Renal cortical epithelial cell (primary cell): ENCODE measurements around the gene ZNF587. TPM values are rescaled to one million over a fixed set of nuclear protein-coding genes. Genes with fewer than 3 reads are reported as not detected.
"Not testable (repeated sequence)": the region's sequence is repeated elsewhere in the genome, so short reads cannot be mapped to it uniquely, and the experiment has no call there.

ENCODE experiments used
- DNase-seq: peaks from one replicate; pipeline ENCODE4 v3.0.0-alpha.2; 2011; ENCODE audit warnings: low read depth
- total RNA-seq: library from RNA; depleted of rRNA; stranded (reverse); fragments of >200 nt; gene quantifications from 2 replicates; pipeline ENCODE4 v1.2.3, GENCODE V29; 2014

ZNF587 gene
- total RNA-seq, 1 donor from 2014 or later, result 75.3 TPM

DNA sequence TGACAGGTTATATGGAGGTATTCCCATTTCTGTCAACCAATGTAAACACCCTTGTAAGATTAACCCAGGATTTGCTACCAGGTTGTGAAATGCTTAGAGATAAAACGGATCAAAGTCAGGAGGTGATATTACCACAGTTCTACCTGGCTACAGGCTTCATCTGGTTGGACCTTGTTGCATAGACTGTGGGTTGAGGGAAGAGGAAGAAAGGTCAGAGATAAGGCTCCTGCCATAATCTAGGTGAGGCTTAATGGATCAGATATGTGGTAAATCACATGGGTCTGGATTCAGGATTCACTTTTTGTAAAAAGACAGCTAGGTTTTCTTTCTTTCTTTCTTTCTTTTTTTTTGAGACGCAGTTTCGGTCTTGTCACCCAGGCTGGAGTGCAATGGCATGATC is 28.2 kb upstream of the ZNF587 start:
- DNase-seq, result not testable (repeated sequence)

DNA sequence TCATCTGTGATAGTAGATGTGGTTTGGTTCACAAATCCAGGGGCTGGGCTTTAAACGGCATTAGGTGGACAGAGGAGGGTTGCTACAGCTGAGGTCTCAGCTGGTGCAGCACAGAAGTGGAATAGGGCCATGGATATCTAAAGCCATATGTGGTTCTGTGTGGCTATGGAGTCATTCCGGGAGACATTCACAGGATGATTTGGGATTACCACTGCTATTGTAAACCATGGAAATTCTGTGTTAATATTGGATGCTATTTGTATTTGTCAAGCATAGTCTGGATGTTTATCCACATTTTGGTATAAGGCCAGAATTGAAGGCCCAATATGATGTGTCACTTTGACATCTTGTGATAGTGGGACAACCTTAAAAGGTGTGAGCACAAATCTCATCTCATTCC is 26.5 kb upstream of the ZNF587 start:
- DNase-seq, result not testable (repeated sequence)

DNA sequence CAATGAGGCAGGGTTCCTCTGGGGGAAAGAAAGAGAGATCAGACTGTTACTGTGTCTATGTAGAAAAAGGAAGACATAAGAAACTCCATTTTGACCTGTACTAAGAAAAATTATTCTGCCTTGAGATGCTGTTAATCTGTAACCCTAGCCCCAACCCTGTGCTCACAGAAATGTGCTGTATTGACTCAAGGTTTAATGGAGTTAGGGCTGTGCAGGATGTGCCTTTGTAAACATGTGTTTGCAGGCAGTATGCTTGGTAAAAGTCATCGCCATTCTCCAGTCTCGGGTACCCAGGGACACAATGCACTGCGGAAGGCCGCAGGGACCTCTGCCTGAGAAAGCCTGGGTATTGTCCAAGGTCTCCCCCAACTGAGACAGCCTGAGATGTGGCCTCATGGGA is 26.1 kb upstream of the ZNF587 start:
- not testable (repeated sequence) for DNase-seq

DNA sequence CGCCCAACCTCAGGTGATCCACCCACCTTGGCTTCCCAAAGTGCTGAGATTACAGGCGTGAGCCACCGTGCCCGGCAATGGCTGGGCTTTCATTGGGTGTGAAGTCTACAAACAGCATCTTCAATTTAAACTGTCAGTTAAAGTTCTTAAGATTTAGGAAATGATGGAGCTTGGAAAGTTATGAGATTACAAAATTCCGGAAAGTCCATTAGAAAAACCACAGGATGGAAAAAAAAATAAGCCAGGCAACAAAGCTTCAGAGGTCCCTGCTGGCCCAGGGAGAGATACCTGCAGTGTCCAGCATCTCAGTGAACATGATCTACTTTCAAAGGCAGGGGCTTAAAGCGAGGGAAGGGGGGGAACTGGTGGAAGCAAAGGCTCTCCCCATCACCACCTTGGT is 24.1 kb upstream of the ZNF587 start:
- DNase-seq, result no peak

DNA sequence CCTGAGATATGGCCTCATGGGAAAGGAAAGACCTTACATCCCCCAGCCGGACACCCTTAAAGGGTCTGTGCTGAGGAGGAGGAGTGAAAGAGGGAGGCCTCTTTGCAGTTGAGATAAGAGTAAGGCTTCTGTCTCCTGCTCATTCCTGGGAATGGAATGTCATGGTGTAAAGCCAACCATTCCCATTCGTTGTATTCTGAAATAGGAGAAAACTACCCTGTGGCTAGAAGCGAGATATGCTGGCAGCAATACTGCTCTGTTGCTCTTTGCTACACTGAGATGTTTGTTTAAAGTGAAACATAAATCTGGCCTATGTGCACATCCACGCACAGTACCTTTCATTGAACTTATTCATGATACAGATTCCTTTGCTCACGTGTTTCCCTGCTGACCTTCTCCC is 20.3 kb upstream of the ZNF587 start:
- no peak for DNase-seq

DNA sequence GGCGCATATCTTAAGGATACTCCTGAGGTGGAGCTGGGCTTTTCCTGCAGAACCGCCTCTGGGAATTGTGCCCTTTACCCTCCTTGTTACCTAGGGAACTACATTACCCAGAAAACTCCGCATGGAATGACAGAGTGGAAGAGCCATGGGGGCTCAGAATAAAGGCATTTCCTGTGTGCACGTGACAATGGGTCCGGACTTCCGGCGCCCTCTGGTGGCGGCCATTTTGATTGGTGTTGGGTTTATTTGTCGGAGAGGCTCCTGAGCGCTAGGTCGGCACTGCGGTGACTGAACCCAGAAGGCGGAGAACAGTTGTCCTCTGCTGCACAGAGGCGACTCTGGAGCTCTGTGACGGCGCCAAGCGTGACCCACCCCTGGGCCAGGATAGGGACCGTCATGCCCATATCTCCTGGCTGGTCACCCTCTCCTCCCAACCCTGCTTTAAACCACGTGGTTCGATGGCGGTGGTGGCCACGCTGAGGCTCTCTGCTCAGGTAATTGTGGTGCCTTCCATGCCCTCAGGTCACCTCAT is 19.5 kb upstream of the ZNF587 start, which contains the start of gene ZNF587B:
ZNF587B (plus strand) TSS at position 229 of the 532 bp plus-strand sequence; CDS start at position 459, 230 bp downstream.
- DNase-seq, result peak; percentile 73

DNA sequence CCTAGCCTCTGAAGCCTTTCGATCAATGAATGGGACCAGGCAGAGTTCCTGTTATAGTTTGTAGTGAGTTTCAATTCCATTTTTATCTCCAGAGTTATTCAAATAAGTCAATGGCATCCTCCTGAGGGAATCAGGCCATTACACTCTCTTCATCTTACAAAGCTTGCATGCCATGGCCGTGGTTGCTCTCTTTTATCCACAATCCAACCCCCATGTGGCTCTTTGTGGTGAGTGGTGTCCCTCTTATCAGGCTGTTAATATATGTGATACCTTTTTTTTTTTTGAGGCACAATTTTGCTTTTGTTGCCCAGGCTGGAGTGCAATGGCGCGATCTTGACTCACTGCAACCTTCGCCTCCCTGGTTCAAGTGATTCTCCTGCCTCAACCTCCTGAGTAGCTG is 12.7 kb upstream of the ZNF587 start:
- not testable (repeated sequence) for DNase-seq

DNA sequence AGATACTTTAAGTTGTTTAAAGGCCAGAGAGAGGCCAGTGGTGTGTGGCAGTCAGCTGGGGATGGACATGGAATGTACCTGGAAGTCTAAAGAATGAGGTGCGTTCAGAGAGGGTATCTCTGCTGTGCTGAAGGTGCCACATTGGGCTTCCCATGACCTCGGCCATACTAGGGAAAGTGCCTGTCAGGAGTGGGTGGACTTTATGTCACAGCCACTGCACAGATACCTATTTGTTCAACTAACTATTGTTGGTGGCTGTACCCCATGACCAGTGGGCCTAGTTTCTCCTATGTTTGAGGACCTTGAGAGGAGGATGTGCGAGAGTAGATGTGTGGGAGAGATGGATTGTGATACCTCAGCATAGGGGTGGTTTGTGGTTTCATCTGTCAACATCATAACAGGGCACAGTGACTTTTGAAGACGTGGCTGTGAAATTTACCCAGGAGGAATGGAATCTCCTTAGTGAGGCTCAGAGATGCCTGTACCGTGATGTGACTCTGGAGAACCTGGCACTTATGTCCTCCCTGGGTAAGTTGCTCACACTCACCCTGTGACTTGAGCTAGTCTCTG is 11.0 kb upstream of the ZNF587 start:
- not testable (repeated sequence) for DNase-seq

DNA sequence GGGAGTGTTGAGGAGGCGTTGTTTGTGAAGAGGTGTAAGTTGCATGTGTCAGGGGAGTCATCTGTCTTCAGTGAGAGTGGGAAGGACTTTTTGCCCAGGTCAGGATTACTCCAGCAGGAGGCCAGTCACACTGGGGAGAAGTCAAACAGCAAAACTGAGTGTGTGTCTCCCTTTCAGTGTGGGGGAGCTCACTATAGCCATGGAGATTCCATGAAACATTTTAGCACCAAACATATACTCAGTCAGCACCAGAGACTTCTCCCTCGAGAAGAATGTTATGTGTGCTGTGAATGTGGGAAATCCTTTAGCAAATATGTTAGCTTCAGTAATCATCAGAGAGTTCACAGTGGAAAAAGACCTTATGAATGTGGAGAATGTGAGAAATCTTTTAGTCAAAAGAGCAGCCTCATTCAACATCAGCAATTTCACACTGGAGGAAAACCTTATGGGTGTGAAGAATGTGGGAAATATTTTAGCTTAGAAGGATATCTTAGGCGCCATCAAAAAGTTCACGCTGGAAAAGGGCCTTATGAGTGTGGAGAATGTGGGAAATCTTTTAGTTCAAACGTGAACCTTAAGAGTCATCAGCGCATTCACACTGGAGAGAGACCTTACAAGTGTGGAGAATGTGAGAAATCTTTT is 8.4 kb upstream of the ZNF587 start:
- DNase-seq, result no peak

DNA sequence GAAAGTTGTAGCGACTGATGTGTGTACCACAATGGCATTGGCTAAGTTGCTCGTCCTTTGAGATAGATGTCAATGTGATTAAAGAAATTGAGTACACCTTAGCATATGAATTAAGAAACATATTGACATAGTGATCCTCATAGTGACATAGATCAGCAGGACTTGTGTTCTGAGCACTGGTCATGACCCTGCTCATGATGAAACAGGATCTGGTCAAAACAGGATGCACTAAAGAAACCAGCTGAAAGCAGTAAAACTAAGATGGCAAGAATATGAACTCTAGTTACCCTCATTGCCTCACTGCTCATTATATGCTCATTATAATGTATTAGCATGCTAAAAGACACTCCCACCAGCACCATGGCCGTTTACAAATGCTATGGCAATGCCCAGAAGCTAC is 2.5 kb upstream of the ZNF587 start:
- DNase-seq, result not testable (repeated sequence)

DNA sequence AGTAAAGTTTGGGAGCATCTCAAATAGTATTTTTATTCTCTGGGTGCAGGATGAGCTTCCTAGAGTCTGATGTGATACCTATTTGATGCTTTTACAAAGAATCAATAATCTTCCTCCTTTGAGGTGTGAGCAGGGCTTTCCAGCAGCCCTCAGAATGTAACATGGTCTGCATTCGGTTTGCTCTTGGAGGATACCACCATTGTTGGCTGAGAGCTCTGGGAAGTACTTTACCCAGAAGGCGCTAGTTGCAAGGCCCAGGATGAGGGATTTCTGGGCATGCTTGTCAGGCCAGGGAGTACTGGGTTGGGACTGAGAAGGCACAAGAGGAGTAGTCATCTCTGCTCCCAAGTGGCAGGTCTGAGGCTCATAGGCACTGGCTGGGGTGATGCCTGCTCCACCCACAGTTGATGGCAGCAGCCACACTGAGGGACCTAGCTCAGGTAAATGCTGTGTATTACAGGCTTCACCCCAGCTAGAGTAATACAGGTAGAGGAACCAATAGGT is 445 bp upstream of the ZNF587 start:
- DNase-seq, result not testable (repeated sequence)

DNA sequence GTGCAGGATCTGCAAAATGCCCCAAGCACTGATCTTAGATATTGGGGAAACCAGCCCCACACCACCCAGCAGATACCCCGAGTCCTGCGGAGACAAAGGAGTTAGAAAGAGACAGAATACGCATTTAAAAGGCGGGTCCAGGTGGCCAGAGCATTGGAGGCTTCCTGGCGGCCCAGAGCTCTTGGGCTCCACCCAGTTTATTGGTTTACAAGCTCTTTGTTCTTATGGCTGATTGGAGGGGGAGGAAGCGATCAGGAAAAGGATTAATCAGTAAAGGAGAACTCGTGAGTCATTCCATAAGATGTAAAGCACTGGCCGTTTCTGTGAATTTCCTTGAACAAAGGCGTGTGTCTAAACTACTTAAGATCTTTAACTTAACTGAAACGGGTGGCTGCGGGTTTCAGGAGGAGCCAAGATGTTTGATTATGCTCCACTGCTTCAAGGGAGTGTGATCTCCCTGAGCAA is 926 bp downstream of the ZNF587 start:
- DNase-seq, result peak; percentile 96

DNA sequence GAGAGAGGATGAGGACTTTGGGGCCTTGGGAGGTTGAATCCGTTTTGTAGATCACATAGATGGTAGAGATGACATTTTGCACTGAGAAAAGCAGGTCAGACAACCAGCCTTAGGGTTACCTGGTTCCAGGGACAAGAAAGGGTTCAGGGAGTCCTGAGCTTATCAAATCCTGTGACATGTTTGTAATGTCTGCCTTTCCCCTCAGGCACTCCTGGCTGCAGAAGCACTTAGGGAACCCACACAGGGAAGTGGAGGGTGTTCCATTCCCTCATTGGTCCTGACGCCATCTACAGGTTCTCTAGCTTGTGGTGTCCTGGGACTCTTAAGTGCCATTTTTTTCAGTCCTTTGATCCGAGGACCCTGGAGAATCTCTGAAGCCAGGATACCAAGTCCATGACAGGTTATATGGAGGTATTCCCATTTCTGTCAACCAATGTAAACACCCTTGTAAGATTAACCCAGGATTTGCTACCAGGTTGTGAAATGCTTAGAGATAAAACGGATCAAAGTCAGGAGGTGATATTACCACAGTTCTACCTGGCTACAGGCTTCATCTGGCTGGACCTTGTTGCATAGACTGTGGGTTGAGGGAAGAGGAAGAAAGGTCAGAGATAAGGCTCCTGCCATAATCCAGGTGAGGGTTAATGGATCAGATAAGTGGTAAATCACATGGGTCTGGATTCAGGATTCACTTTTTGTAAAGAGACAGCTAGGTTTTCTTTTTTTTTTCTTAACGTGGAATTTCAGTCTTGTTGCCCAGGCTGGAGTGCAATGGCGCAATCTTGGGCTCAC is 2.3 kb downstream of the ZNF587 start:
- not testable (repeated sequence) for DNase-seq

DNA sequence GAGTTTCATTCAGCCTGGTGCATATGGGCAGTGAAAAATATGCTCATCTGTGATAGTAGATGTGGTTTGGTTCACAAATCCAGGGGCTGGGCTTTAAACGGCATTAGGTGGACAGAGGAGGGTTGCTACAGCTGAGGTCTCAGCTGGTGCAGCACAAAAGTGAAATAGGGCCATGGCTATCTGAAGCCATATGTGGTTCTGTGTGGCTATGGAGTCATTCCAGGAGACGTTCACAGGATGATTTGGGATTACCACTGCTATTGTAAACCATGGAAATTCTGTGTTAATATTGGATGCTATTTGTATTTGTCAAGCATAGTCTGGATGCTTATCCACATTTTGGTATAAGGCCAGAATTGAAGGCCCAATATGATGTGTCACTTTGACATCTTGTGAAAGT is 4.5 kb downstream of the ZNF587 start:
- DNase-seq, result not testable (repeated sequence)

DNA sequence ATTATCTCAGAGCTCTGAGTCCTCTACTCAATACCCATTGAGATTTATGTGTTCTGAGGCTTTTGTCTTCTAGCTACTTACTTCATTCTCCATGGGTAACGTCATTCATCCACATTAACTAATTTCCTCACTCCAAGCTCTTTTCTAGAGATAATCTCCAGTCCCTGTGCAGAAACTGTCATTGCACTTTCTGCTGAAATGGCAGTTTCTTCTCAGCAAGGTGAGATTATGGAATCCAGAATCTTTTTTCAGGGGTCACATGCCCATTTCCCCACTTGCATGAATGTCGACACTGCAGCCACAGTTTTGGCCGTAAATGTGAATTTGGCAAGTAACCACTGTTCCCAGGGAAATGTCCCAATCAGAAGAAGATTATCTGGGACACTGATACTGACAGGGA is 12.7 kb downstream of the ZNF587 start:
- not testable (repeated sequence) for DNase-seq

DNA sequence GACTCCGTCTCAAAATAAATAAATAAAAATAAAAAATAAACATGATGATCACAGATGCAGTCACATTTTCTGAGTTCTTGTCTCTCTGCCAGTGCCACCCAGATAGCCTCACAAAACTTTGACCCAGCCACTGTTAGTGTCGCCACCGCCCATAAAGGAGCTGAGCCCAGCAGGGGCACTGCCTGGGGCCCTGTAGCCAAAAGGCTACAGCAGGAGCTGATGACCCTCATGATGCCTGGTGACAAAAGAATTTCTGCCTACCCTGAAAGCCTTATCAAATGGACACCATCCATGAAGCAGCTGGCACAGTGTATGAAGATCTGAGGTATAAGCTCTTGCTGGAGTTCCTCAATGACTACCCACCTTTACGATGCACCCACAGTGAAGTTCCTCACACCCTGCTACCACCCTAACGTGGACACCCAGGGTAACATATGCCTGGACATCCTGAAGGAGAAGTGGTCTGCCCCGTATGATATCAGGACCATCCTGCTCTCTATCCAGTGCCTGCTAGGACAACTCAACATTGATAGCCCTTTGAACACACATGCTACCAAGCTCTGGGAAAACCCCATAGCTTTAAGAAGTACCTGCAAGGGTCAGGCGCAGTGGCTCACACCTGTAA is 18.3 kb downstream of the ZNF587 start:
- DNase-seq, result no peak

DNA sequence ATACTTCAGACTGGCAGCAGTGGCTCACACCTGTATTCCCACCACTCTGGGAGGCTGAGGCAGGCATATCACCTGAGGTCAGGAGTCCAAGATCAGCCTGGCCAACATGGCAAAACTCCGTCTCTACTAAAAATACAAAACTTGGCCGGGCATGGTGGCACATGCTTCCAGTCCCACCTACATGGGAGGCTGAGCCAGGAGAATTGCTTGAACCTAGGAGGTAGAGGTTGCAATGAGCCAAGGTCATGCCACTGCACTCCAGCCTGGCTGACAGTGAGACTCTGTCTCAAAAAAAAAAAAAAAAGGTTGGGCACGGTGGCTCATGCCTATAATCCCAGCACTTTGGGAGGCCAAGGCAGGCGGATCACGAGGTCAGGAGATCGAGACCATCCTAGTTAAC is 20.0 kb downstream of the ZNF587 start:
- DNase-seq, result not testable (repeated sequence)

DNA sequence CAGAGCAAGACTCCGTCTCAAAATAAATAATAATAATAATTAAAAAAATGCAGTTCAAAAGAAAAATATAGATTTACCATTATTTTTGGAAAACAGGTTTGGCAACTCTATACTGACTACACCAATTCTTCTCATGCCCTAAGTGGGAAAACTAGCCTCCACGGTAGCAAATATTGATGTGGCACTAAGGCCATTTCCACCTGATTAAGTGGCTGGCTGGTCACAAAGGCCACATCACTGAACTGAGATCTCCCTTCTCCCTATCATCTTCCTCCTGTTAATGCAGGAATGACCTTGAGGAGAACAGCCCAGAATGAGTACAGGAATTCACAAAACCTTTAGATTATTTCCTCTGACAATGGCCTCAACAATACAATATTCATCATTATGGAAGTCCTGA is 20.6 kb downstream of the ZNF587 start:
- DNase-seq, result no peak

DNA sequence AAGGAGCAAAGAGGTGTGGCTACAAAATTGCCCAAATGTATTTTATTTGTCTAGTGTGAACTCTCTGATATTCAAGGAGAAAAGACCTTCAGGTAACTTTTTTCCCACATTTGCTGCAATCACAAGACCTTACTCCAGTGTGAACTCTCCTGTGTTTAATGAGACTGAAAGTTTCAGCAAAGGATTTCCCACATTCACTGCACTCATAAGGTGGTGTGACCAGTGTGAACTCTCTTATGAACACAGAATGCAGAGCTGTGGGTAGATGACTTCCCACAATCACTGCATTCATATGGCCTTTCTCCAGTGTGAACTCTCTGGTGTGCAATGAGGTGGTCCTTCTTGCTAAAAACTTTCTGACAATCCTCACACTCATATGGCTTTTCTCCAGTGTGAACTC is 22.8 kb downstream of the ZNF587 start:
- no peak for DNase-seq

DNA sequence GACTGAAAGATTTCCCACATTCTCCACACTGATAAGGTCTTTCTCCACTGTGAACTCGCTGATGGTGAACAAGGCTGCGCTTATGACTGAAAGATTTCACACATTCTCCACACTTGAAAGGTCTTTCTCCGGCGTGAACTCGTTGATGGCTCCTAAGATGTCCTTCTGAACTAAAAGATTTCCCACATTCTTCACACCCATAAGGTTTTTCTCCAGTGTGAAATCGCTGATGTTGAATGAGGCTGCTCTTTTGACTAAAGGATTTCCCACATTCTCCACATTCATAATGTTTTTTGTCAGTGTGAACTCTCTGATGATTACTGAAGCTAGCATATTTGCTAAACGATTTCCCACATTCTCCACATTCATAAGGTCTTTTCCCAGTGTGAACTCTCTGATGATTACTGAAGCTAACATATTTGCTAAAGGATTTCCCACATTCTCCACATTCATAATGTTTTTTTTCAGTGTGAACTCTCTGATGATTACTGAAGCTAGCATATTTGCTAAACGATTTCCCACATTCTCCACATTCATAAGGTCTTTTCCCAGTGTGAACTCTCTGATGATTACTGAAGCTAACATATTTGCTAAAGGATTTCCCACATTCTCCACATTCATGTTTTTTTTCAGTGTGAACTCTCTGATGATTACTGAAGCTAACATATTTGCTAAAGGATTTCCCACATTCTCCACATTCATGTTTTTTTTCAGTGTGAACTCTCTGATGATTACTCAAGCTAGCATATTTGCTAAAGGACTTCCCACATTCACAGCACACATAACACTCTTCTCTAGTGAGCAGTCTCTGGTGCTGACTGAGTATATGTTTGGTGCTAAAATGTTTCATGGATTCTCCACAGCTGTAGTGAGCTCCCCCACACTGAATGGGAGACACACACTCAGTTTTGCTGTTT is 24.5 kb downstream of the ZNF587 start:
- not testable (repeated sequence) for DNase-seq

DNA sequence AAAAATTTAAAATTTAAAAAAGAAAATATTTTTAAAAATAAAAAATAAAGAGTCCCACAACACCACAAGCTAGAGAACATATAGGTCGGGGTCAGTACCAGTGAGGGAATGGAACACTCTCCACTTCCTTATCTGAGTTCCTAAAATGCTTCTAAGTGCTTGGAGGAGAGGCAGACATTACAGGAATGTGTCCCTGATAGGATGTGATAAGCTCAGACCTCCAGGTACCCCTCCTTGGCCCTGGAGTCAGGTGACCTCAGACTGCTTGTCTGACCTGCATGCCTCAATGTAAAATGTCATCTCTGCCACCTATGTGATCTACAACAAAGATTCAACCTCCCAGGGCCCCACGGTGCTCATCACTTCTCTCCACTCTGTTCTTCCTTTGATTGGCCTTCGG is 36.4 kb downstream of the ZNF587 start:
- DNase-seq, result no peak
